ENCODE measurements around the gene FAM222A. TPM values are rescaled to one million over a fixed set of nuclear protein-coding genes. Genes with fewer than 3 reads are reported as not detected.

The FAM222A gene
- total RNA-seq, 1 experiment from 2014 or later: 2.8 TPM

DNA sequence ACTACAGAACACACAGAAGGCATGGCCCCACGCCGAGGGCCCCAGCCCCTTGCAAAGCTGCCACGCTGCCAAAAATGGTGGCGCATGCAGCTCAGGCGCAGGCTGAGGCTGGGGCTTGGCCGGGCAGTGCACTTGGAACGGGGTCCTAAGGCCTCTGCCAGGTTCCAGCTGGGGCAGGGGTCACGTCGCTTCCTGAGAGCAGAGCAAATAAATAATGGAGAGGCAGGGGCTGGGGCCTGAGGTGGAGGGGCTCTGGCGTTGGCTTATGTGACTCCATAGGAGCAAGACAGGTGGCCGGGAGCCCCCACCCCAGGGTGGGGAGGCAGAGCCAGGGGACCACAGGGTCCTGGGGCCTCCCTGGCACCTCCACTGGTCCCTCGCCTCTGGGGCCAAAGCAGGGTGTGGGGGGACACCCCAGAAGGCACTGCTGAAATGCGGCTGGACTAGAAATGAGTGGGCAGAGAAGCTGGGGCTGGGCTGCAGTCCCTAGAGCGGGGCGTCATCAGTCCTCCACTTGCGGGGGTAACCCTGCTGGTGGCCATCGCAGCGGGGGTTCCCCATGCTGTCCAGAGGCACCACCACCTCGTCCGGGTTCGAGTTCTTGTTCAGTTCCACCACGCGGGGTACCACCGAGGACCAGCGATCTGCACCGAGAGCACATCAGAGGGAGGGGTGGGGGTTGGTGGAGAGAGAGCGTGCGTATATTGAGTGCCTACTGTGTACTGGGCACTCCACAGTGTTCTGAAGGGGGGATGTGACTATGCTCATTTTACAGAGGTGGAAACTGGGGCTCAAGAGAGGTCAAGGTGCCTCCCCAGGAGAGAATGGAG, 69.7 kb downstream of the FAM222A start:
- TF ChIP-seq, protein P1, sequence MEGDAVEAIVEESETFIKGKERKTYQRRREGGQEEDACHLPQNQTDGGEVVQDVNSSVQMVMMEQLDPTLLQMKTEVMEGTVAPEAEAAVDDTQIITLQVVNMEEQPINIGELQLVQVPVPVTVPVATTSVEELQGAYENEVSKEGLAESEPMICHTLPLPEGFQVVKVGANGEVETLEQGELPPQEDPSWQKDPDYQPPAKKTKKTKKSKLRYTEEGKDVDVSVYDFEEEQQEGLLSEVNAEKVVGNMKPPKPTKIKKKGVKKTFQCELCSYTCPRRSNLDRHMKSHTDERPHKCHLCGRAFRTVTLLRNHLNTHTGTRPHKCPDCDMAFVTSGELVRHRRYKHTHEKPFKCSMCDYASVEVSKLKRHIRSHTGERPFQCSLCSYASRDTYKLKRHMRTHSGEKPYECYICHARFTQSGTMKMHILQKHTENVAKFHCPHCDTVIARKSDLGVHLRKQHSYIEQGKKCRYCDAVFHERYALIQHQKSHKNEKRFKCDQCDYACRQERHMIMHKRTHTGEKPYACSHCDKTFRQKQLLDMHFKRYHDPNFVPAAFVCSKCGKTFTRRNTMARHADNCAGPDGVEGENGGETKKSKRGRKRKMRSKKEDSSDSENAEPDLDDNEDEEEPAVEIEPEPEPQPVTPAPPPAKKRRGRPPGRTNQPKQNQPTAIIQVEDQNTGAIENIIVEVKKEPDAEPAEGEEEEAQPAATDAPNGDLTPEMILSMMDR (conservative IDR thresholded peaks at IDR 0.05): no peak
- Histone ChIP-seq H3K79me1 (ENCODE audit: insufficient read depth, low read depth, low read length, poor library complexity, severe bottlenecking) (no peaks in the 10 kb centered on the region), H2BK20ac (ENCODE audit: low read depth, low read length, poor library complexity, severe bottlenecking) (no peak overlapping the region), H3K18ac (ENCODE audit: insufficient read length, low read depth, low read length) (no peak overlapping the region), H3K56ac (ENCODE audit: insufficient read length, low read depth, low read length) (no peak overlapping the region), H3T11ph (ENCODE audit: low read length) (no peak overlapping the region), H2AK5ac (ENCODE audit: insufficient read length, low read length) (no peak overlapping the region), H4K20me1 (ENCODE audit: control insufficient read depth, insufficient read depth, insufficient read length) (no peaks in the 10 kb centered on the region), H4K8ac (replicated peaks; ENCODE audit: insufficient read length, low read depth, low read length) (no peak overlapping the region), H3K9ac (ENCODE audit: extremely low read depth, insufficient read length, low read length) (no peak overlapping the region), H3K4me2 (ENCODE audit: insufficient read depth, insufficient read length, low read length) (no peak overlapping the region), H3K27me3 (ENCODE audit: insufficient read depth, low read length) (no peaks in the 10 kb centered on the region), H4K5ac (ENCODE audit: insufficient read length, low read depth, low read length) (no peak overlapping the region), H3K23ac (ENCODE audit: insufficient read length, low read depth, low read length) (no peak overlapping the region), H3K9me3 (ENCODE audit: control insufficient read depth, low read depth, low read length) (no peaks in the 10 kb centered on the region), H2BK12ac (ENCODE audit: insufficient read length, low read depth, low read length) (no peak overlapping the region), H4K91ac (ENCODE audit: insufficient read length, low read depth, low read length) (no peak overlapping the region), H3K14ac (ENCODE audit: insufficient read depth, low read length) (no peak overlapping the region), H2BK120ac (ENCODE audit: low read depth, low read length, poor library complexity, severe bottlenecking) (no peak overlapping the region), H2BK5ac (ENCODE audit: insufficient read length, low read length) (no peak overlapping the region), H3K4ac (ENCODE audit: low read depth, low read length) (no peak overlapping the region), H3K79me2 (ENCODE audit: insufficient read depth, low read length) (no peaks in the 10 kb centered on the region), H3K27ac (ENCODE audit: insufficient read length, low read depth, low read length) (no peak overlapping the region), H2BK15ac (ENCODE audit: low read depth, low read length) (no peak overlapping the region), H2AFZ (ENCODE audit: low read length) (no peak overlapping the region), H3K23me2 (ENCODE audit: insufficient read length, low read depth, low read length, poor library complexity, severe bottlenecking) (peaks cover 3% of the 10 kb centered on the region), H3K4me1 (ENCODE audit: insufficient read depth, low read length) (no peaks in the 10 kb centered on the region)
- peaks cover 2% of the 10 kb centered on the region; the same call in 1 of the 2 replicates for H3K27me3 Mint-ChIP-seq (ENCODE audit: low read depth)
- no peak for DNase-seq
- 0 out of 4 replicates have a peak, but pooled peaks cover 0 to 2% of the 10 kb centered on the region in 2 experiments for H3K4me1 Mint-ChIP-seq
- H3K36me3 Mint-ChIP-seq (ENCODE audit: insufficient read depth in 1 of 3, low read depth in 3 of 3): peaks cover 2 to 15% (median 5%) of the 10 kb centered on the region in 3 experiments; a peak in 3 of 7 replicates
- WGBS (ENCODE audit: extremely low coverage, insufficient read length, low lambda C conversion rate): no CpG with 5 or more reads among the region's 28 CpGs
- H3K4me3 Mint-ChIP-seq: no peak overlapping the region
- peaks cover 2 to 3% of the 10 kb centered on the region in 2 experiments; a peak in 1 of 5 replicates for H3K9me3 Mint-ChIP-seq
- H3K27ac Mint-ChIP-seq: peak overlapping the region in 2 of 3 experiments; percentile 39 to 53; a peak in 2 of 7 replicates

All from H9 (cell line).